ENCODE measurements around the gene NEO1. TPM values are rescaled to one million over a fixed set of nuclear protein-coding genes. Genes with fewer than 3 reads are reported as not detected.

Gene NEO1
- total RNA-seq, 1 donor from 2014 or later = 30.3 TPM

DNA sequence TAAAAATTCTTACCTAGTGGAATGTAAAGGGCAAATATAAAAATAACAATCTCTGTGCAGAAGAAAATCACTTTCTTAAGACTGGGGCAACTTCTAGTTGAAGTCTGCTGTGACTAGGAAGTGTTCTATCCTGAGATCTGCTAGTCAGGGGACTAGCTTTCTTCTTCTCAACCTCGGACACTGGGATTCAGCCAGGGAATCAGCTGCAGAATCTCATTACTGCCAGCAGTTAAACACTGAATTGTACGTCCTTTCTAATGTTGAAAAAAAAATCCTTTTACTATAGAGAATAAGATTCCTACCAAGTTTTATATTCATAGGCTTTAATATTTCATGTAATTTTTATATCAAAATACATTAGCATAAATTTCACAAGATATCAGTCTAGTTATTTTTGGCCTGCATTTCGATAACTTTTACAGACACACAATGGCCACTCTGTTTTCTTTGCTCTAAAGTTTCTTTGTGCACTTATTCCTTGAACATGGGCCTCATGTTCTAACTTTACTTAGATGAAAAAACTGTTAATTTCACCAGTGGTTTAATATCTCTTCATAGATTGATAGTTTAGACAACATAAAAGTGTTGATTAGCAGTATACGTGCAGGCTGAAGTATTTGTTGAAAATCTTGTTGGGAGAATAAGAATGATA is 2.6 kb upstream of the NEO1 start:
- Histone ChIP-seq H3K4me3 (ENCODE audit: insufficient read depth, low read depth, low read length) (no peak overlapping the region), H3K79me2 (ENCODE audit: insufficient read depth, low read length) (no peaks in the 10 kb centered on the region), H3K9me3 (ENCODE audit: insufficient read depth, low read depth, low read length) (no peaks in the 10 kb centered on the region), H3K36me3 (ENCODE audit: insufficient read depth, low read length) (no peaks in the 10 kb centered on the region), H3K4me1 (ENCODE audit: insufficient read depth, low read length) (peaks cover 9% of the 10 kb centered on the region), H4K20me1 (ENCODE audit: insufficient read depth, low read length) (peaks cover 3% of the 10 kb centered on the region), H3K9ac (ENCODE audit: low read length) (no peak overlapping the region), H3K27me3 (ENCODE audit: insufficient read depth, low read length) (peaks cover 17% of the 10 kb centered on the region), H3K4me2 (ENCODE audit: low read length) (no peak overlapping the region), H3K27ac (ENCODE audit: low read depth, low read length) (no peak overlapping the region), H2AFZ (ENCODE audit: low read depth, low read length) (no peak overlapping the region)
- Mint-ChIP-seq H3K4me3 (ENCODE audit: unreplicated experiment) (no peak overlapping the region), H3K9me3 (ENCODE audit: unreplicated experiment) (no peaks in the 10 kb centered on the region), H3K27ac (ENCODE audit: unreplicated experiment) (no peak overlapping the region), H3K27me3 (ENCODE audit: low read depth, unreplicated experiment) (no peaks in the 10 kb centered on the region), H3K36me3 (ENCODE audit: low read depth, unreplicated experiment) (no peaks in the 10 kb centered on the region), H3K4me1 (ENCODE audit: low read depth, unreplicated experiment) (peaks cover 1% of the 10 kb centered on the region)
- DNase-seq (ENCODE audit: low read depth) (no peak), FAIRE-seq (no peak)
- TF ChIP-seq EZH2 (IDR thresholded peaks at IDR 0.05; ENCODE audit: insufficient read depth, low read length) (no peak), CTCF (IDR thresholded peaks at IDR 0.05; ENCODE audit: insufficient read depth, low read depth, low read length) (no peak)

DNA sequence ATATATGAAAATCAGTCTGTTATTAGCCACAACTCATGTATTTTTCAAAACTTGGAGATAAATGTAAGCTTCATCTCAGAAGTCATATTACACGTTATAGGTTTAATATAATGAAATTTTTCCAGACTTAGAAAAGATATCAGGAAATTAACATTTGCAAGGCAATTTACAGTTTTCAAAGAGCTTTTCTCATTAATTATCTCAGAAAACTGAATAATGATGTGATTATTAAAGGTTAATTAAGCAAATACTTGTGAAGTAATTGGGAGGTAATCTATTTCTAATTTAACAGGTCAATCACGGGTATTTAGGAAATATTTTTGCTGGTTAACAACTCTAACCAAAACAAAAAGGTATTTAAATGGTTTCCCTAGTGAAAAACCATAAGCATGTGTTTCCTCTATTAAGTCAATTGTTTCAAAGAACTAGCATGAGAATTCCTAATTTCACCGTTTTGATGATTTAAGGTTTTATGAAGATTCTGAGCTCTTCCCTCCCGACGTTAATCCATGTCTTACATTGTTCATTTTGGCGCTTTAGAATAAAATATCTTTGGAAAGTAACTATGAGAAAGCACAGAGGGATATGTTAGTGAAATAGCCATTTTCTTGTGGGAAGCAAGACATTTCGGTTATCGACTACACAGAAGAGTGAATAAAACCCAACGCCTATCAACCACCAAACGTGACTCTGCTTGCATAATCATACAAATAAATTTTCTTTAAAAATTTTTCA is 1.5 kb upstream of the NEO1 start:
- H3K27me3 Mint-ChIP-seq (ENCODE audit: low read depth, unreplicated experiment) = no peaks in the 10 kb centered on the region
- H4K20me1 ChIP-seq (ENCODE audit: insufficient read depth, low read length) = peaks cover 13% of the 10 kb centered on the region
- H3K36me3 Mint-ChIP-seq (ENCODE audit: low read depth, unreplicated experiment) = no peaks in the 10 kb centered on the region
- no peaks in the 10 kb centered on the region for H3K36me3 ChIP-seq (ENCODE audit: insufficient read depth, low read length)
- no peaks in the 10 kb centered on the region for H3K9me3 Mint-ChIP-seq (ENCODE audit: unreplicated experiment)
- H3K4me3 Mint-ChIP-seq (ENCODE audit: unreplicated experiment) = peak overlapping the region; percentile 89
- peak overlapping the region; percentile 91 for H2AFZ ChIP-seq (ENCODE audit: low read depth, low read length)
- H3K27me3 ChIP-seq (ENCODE audit: insufficient read depth, low read length) = peaks cover 13% of the 10 kb centered on the region
- H3K4me1 Mint-ChIP-seq (ENCODE audit: low read depth, unreplicated experiment) = peaks cover 1% of the 10 kb centered on the region
- no peak overlapping the region for H3K27ac ChIP-seq (ENCODE audit: low read depth, low read length)
- H3K4me2 ChIP-seq (ENCODE audit: low read length) = peak overlapping the region; percentile 91
- no peak overlapping the region for H3K27ac Mint-ChIP-seq (ENCODE audit: unreplicated experiment)
- peaks cover 9% of the 10 kb centered on the region for H3K4me1 ChIP-seq (ENCODE audit: insufficient read depth, low read length)
- TF ChIP-seq CTCF (IDR thresholded peaks at IDR 0.05; ENCODE audit: insufficient read depth, low read depth, low read length) (no peak), EZH2 (IDR thresholded peaks at IDR 0.05; ENCODE audit: insufficient read depth, low read length) (no peak)
- no peak for FAIRE-seq
- no peak for DNase-seq (ENCODE audit: low read depth)
- H3K9ac ChIP-seq (ENCODE audit: low read length) = peak overlapping the region; percentile 80
- H3K79me2 ChIP-seq (ENCODE audit: insufficient read depth, low read length) = no peaks in the 10 kb centered on the region
- no peaks in the 10 kb centered on the region for H3K9me3 ChIP-seq (ENCODE audit: insufficient read depth, low read depth, low read length)
- H3K4me3 ChIP-seq (ENCODE audit: insufficient read depth, low read depth, low read length) = peak overlapping the region; percentile 75

GRCh38 chr15:73051391-73051806 is 864 bp upstream of the NEO1 start:
- H3K27me3 ChIP-seq (ENCODE audit: insufficient read depth, low read length) = peaks cover 12% of the 10 kb centered on the region
- FAIRE-seq (no peak), DNase-seq (ENCODE audit: low read depth) (no peak)
- H3K9ac ChIP-seq (ENCODE audit: low read length) = peak overlapping the region; percentile 80
- H3K4me1 ChIP-seq (ENCODE audit: insufficient read depth, low read length) = peaks cover 9% of the 10 kb centered on the region
- H4K20me1 ChIP-seq (ENCODE audit: insufficient read depth, low read length) = peaks cover 20% of the 10 kb centered on the region
- H3K36me3 Mint-ChIP-seq (ENCODE audit: low read depth, unreplicated experiment) = no peaks in the 10 kb centered on the region
- H3K9me3 ChIP-seq (ENCODE audit: insufficient read depth, low read depth, low read length) = no peaks in the 10 kb centered on the region
- no peak for TF ChIP-seq EZH2 (IDR thresholded peaks at IDR 0.05; ENCODE audit: insufficient read depth, low read length)
- no peak for TF ChIP-seq CTCF (IDR thresholded peaks at IDR 0.05; ENCODE audit: insufficient read depth, low read depth, low read length)
- no peaks in the 10 kb centered on the region for H3K36me3 ChIP-seq (ENCODE audit: insufficient read depth, low read length)
- H3K4me2 ChIP-seq (ENCODE audit: low read length) = peak overlapping the region; percentile 91
- no peak overlapping the region for H3K27ac Mint-ChIP-seq (ENCODE audit: unreplicated experiment)
- H2AFZ ChIP-seq (ENCODE audit: low read depth, low read length) = peak overlapping the region; percentile 91
- H3K4me3 Mint-ChIP-seq (ENCODE audit: unreplicated experiment) = peak overlapping the region; percentile 89
- H3K79me2 ChIP-seq (ENCODE audit: insufficient read depth, low read length) = no peaks in the 10 kb centered on the region
- H3K27me3 Mint-ChIP-seq (ENCODE audit: low read depth, unreplicated experiment) = no peaks in the 10 kb centered on the region
- H3K4me1 Mint-ChIP-seq (ENCODE audit: low read depth, unreplicated experiment) = peaks cover 1% of the 10 kb centered on the region
- no peaks in the 10 kb centered on the region for H3K9me3 Mint-ChIP-seq (ENCODE audit: unreplicated experiment)
- peak overlapping the region; percentile 55 for H3K27ac ChIP-seq (ENCODE audit: low read depth, low read length)
- H3K4me3 ChIP-seq (ENCODE audit: insufficient read depth, low read depth, low read length) = peak overlapping the region; percentile 75
